NCI-H2029 (cell line): ENCODE results near the gene HMCN1.

ENCODE experiments used
- DNase-seq: peaks from one replicate; lab custom pipeline; 2025; lab: John Stamatoyannopoulos, UW

The HMCN1 gene

GRCh38 chr1:185966471-185966870 lies 232.3 kb downstream of the HMCN1 start:
- no peak for DNase-seq

GRCh38 chr1:185969028-185969427 lies 234.8 kb downstream of the HMCN1 start:
- DNase-seq: no peak

GRCh38 chr1:185969524-185969991 lies 235.4 kb downstream of the HMCN1 start:
- no peak for DNase-seq

GRCh38 chr1:185971688-185972087 lies 237.5 kb downstream of the HMCN1 start:
- DNase-seq: no peak

- no peak for DNase-seq
These were observed 238.1 kb downstream of the HMCN1 start for GRCh38 chr1:185972096-185972850.

- no peak for DNase-seq
These were observed 239.5 kb downstream of the HMCN1 start for GRCh38 chr1:185973645-185974044.

GRCh38 chr1:185974367-185975170 lies 240.4 kb downstream of the HMCN1 start:
- DNase-seq: no peak

GRCh38 chr1:185980891-185981290 lies 246.7 kb downstream of the HMCN1 start:
- DNase-seq: no peak

GRCh38 chr1:185984113-185984836 lies 250.1 kb downstream of the HMCN1 start:
- DNase-seq: no peak

GRCh38 chr1:185987611-185988321 lies 253.6 kb downstream of the HMCN1 start:
- DNase-seq: no peak

GRCh38 chr1:185990565-185990964 lies 256.4 kb downstream of the HMCN1 start:
- no peak for DNase-seq

GRCh38 chr1:185991266-185991665 lies 257.1 kb downstream of the HMCN1 start:
- no peak for DNase-seq

- no peak for DNase-seq
These were observed 262.0 kb downstream of the HMCN1 start for GRCh38 chr1:185996211-185996610.

GRCh38 chr1:185998391-185998790 lies 264.2 kb downstream of the HMCN1 start:
- no peak for DNase-seq

- DNase-seq: no peak
These were observed 268.2 kb downstream of the HMCN1 start for GRCh38 chr1:186002406-186002805.

GRCh38 chr1:186009039-186009737 lies 275.0 kb downstream of the HMCN1 start:
- no peak for DNase-seq

- no peak for DNase-seq
These were observed 280.3 kb downstream of the HMCN1 start for GRCh38 chr1:186014370-186015037.

- DNase-seq: no peak
These were observed 282.7 kb downstream of the HMCN1 start for GRCh38 chr1:186016856-186017255.

GRCh38 chr1:186022184-186022583 lies 288.0 kb downstream of the HMCN1 start:
- DNase-seq: no peak

GRCh38 chr1:186026946-186027345 lies 292.8 kb downstream of the HMCN1 start:
- DNase-seq: no peak

- DNase-seq: no peak
These were observed 293.4 kb downstream of the HMCN1 start for GRCh38 chr1:186027621-186028020.
